Right atrium auricular region (tissue), 2 donors: Measurements from ENCODE around the gene PLA2R1. TPM values are rescaled to one million over a fixed set of nuclear protein-coding genes. Genes with fewer than 3 reads are reported as not detected.

ENCODE experiments used
- DNase-seq: peaks from one replicate; pipeline ENCODE4 v3.0.0-alpha.2; 2019; ENCODE audit warnings: low spot score
- H3K27ac ChIP-seq, 2 donors: fragments of 200-600 bp; sonication (generic); 1 replicate in 1 of 2; 2 replicates in 1 of 2; pipeline ENCODE4 v1.5.1; 2016 to 2019
- H3K27me3 ChIP-seq, 2 donors: fragments of 200-600 bp; sonication (generic); one replicate each; pipeline versions ENCODE4 v1.5.1 to v1.6.0; 2017 to 2019
- H3K36me3 ChIP-seq: fragments of 200-600 bp; sonication (generic); one replicate; pipeline ENCODE4 v1.5.1; 2016
- H3K4me1 ChIP-seq, 2 donors: fragments of 200-600 bp; sonication (generic); one replicate each; pipeline versions ENCODE4 v1.5.1 to v1.6.0; 2017 to 2019
- H3K4me3 ChIP-seq, 2 donors: fragments of 200-600 bp; sonication (generic); 1 replicate in 1 of 2; 2 replicates in 1 of 2; pipeline ENCODE4 v1.5.1; 2017 to 2019; ENCODE audit warnings: mild to moderate bottlenecking in 1 of 2, moderate library complexity in 1 of 2
- H3K9me3 ChIP-seq, 2 donors: fragments of 200-600 bp; sonication (generic); one replicate each; pipeline ENCODE4 v1.5.1; 2019
- CTCF ChIP-seq, 2 donors: fragments of 200-600 bp; sonication (generic); IDR thresholded peaks; one replicate each; pipeline ENCODE4 v1.5.1; 2019; ENCODE audit warnings: antibody characterized with exemption in 2 of 2
- total RNA-seq, 2 donors: library from RNA; depleted of rRNA; stranded (reverse); fragments of >200 nt; gene quantifications; one replicate each; pipeline ENCODE4 v1.1.0, GENCODE V29; 2016

PLA2R1 gene
- total RNA-seq, 2 donors from 2014 or later, result 2.8 to 3.3 TPM

DNA sequence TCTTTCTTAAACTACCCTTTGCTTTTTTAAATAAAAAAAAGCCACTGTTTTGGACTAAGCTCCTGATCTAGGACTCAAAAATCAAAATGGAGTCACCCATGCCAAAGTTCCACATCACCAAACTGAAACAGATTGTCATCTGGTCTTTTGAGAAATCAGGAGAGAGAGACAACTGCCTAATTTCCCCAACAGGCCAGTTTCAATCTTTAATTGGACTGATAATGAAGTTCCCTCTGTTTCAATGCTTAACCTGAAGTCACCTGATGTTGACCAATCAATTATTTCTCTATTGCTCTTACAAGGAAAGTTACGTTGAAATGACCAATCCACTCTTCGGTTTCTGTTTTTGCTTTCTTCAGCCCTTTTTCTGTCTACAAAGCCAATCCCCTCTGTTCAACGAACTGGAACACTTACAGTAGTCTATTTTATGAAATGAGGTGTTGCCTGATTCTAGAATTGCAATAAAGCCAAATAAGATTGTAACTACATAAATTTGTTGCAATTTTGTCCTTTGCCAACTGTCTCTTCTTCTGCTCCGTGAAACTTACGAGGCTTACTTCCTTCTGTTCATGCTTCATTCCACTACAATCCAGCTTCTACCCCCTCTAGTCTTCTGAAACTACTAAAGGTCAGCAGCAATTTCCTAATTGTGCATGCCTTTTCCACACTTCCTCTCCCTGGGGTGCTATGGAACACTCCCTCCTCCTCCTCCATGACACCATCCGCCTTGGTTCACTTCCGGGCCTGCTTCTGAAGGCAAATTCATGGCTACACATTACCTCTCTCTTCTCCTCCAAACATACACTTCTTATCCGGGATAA lies 169.2 kb downstream of the PLA2R1 start:
- DNase-seq, result no peak
- H3K4me3 ChIP-seq, result no peak overlapping the region
- no peak for TF ChIP-seq CTCF (IDR thresholded peaks at IDR 0.05)
- H3K27ac ChIP-seq, result no peak overlapping the region
- H3K4me1 ChIP-seq, result no peaks in the 10 kb centered on the region
- H3K9me3 ChIP-seq, result no peaks in the 10 kb centered on the region
- no peaks in the 10 kb centered on the region for H3K27me3 ChIP-seq
- no peaks in the 10 kb centered on the region for H3K36me3 ChIP-seq

DNA sequence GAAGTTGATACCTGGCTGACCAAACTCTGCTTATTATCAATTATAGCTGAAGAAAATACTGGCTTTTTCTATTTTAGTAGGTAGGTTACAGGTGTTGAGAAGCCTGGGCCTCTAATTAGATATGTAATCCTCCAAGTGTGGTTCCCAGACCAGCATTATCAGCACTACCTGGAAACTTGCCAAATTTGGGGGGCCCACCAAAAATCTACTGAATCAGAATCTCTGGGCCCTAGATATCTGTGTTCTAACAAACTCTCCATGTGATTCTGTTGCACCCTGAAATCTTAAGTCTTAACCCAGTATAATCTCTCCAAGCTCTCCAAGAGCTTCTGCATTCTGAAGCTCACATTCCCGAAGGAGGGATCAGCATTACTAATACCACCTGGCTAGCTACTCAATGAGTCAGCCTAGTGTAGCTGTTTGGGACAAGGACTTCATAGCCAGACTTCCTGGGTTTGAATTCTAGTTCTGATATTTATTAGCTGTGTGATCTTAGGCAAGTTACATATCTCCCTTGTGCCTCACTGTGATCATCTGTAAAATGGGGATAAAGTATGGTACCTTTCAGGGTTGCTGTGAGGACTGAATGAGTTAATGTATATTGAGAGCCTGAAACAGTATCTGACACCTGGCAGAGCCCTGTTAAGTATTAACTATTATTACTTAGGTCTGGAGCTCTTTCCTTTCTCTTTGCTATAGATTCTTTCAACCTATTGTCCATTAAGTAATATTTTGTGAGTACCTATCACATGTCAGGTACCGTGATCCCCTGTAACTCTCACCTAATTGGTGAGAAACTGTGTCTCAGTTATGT lies 170.3 kb downstream of the PLA2R1 start:
- H3K27ac ChIP-seq, result no peak overlapping the region
- no peak for TF ChIP-seq CTCF (IDR thresholded peaks at IDR 0.05)
- no peak for DNase-seq

GRCh38 chr2:159891267-159891588 lies 171.2 kb downstream of the PLA2R1 start:
- DNase-seq, result no peak
- Histone ChIP-seq H3K27me3 (no peaks in the 10 kb centered on the region), H3K27ac (no peak overlapping the region), H3K4me1 (no peaks in the 10 kb centered on the region), H3K4me3 (no peak overlapping the region), H3K9me3 (no peaks in the 10 kb centered on the region), H3K36me3 (no peaks in the 10 kb centered on the region)
- TF ChIP-seq CTCF (IDR thresholded peaks at IDR 0.05), result no peak

More for the DNA sequence above, 170.3 kb downstream of the PLA2R1 start:
- H3K9me3 ChIP-seq, result no peaks in the 10 kb centered on the region
- H3K36me3 ChIP-seq, result no peaks in the 10 kb centered on the region
- no peaks in the 10 kb centered on the region for H3K4me1 ChIP-seq
- H3K4me3 ChIP-seq, result no peak overlapping the region
- H3K27me3 ChIP-seq, result no peaks in the 10 kb centered on the region

- Histone ChIP-seq H3K27me3 (no peaks in the 10 kb centered on the region), H3K4me1 (no peaks in the 10 kb centered on the region), H3K4me3 (no peak overlapping the region), H3K27ac (no peak overlapping the region), H3K36me3 (no peaks in the 10 kb centered on the region), H3K9me3 (no peaks in the 10 kb centered on the region)
- TF ChIP-seq CTCF (IDR thresholded peaks at IDR 0.05), result no peak
- no peak for DNase-seq
Observed at GRCh38 chr2:159890551-159891266, 171.7 kb downstream of the PLA2R1 start.

GRCh38 chr2:159882130-159882745 lies 180.2 kb downstream of the PLA2R1 start:
- Histone ChIP-seq H3K4me3 (no peak overlapping the region), H3K36me3 (no peaks in the 10 kb centered on the region), H3K27me3 (no peaks in the 10 kb centered on the region), H3K9me3 (no peaks in the 10 kb centered on the region), H3K27ac (no peak overlapping the region), H3K4me1 (no peaks in the 10 kb centered on the region)
- no peak for DNase-seq
- no peak for TF ChIP-seq CTCF (IDR thresholded peaks at IDR 0.05)

Other genes with a start within 250 kb of the PLA2R1 start
- 1 to 10 TPM in 1 of 2 donors, under 1 TPM in 1; 0.70 to 1.2 TPM for gene LY75, start 157.9 kb downstream of the PLA2R1 start, total RNA-seq
- gene ITGB6, start 137.7 kb upstream of the PLA2R1 start, total RNA-seq, result under 1 TPM; 0.20 to 0.30 TPM